Hypothalamus (tissue), 51 donors: Measurements from ENCODE around the gene HERC2.

Source experiments
- DNase-seq, 51 donors: peaks; one replicate each; lab custom pipeline; 2025; lab: John Stamatoyannopoulos, UW

The HERC2 gene

DNA sequence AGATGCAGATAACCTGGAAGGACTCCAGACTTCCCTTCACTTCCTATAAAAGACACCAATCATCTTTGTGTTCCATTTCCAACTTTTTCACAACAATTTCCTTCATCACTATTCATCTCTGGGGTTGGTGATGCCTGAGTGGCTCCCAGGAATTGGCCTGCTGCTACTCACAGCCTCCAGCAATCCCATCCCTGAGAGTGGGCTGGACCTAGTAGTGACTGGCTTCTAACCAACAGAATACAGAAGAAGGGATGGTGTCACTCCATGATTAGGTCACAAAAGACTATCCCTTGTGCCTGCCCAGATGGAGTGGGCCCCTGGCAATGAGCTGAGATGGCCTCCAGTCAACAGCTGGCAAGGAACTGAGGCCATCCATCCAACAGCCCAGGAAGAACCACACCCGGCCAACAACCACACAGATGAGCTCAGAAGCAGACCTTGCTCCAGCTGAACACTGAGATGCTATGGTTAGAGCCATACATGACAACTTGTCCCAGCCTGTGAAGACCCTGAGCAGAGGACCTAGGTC is 243.7 kb downstream of the HERC2 start:
- DNase-seq, result no peak

- no peak for DNase-seq
Measured at GRCh38 chr15:28075573-28075972, 246.4 kb downstream of the HERC2 start.

- no peak for DNase-seq
Measured at GRCh38 chr15:28068930-28069329, 253.0 kb downstream of the HERC2 start.

DNA sequence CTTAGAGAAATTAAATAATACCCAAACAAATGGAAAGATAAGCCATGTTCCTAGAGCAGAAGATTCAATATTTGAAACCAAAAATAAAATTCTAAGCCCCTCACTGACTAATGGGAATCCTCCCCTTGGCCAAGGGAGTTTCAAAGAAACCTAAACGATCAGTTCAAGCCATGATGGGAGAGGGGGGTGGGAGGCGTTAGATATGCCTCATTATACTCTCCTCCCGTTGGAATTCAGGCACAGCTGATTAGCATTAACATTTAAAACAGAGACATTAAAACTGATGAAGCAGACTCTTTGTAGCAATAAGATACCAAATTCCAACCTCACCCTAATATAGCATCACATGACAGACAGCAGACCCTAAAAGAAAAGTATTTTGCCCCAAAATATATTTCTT is 255.7 kb downstream of the HERC2 start:
- DNase-seq, result no peak
